BJ (cell line): ENCODE measurements around the gene KLHL10. TPM values are rescaled to one million over a fixed set of nuclear protein-coding genes. Genes with fewer than 3 reads are reported as not detected.

Experiments
- CTCF ChIA-PET: fragments of 350-600 bp; formaldehyde crosslinking; extraction: SDS; loops from one replicate; lab custom pipeline; 2021; ENCODE audit warnings: antibody characterized with exemption, inconsistent platforms; lab: Yijun Ruan, JAX
- POLR2A ChIA-PET: fragments of 300-600 bp; sonication (Branson Sonifier 250); formaldehyde crosslinking; extraction: SDS; loops from one replicate; lab custom pipeline; 2021; ENCODE audit warnings: antibody characterized with exemption; lab: Charles Lee
- DNase-seq: peaks from one replicate; pipeline ENCODE4 v3.0.0-alpha.2; 2011; ENCODE audit warnings: low read depth
- H3K27me3 ChIP-seq: 2 replicates; pipeline ENCODE4 v1.6.0; 2011; ENCODE audit warnings: low read length; ENCODE audit not compliant: control insufficient read depth, insufficient read depth
- H3K36me3 ChIP-seq: 2 replicates; pipeline ENCODE4 v1.5.1; 2011; ENCODE audit warnings: low read length; ENCODE audit not compliant: control insufficient read depth, insufficient read depth
- H3K4me3 ChIP-seq: 2 replicates; pipeline ENCODE4 v1.5.1; 2011; ENCODE audit warnings: low read depth, mild to moderate bottlenecking, control low read depth, low read length
- CTCF ChIP-seq: IDR thresholded peaks from 2 replicates; pipeline ENCODE4 v1.5.1; 2011; ENCODE audit warnings: low read depth, mild to moderate bottlenecking, control low read depth, inconsistent platforms, low read length, moderate library complexity; ENCODE audit not compliant: insufficient read depth
- polyA plus RNA-seq: library from polyadenylated mRNA; depleted of rRNA; stranded (reverse); fragments of >200 nt; gene quantifications from 2 replicates; pipeline ENCODE4 v1.2.3, GENCODE V29; 2011

The KLHL10 gene
- polyA plus RNA-seq, 1 experiment: 0.74 TPM

GRCh38 chr17:41801374-41802271 is 36.0 kb upstream of the KLHL10 start:
- Histone ChIP-seq H3K4me3 (no peak overlapping the region), H3K36me3 (peaks cover 10% of the 10 kb centered on the region), H3K27me3 (no peaks in the 10 kb centered on the region)
- ChIA-PET CTCF (interaction anchor here (0.6 to 9.3 kb wide), 30 partner anchors 9 to 157 kb away, joined by 3 to 125 read pairs (median 5); partner anchors contain the start of genes FKBP10, HAP1, JUP and NT5C3B), POLR2A (interaction anchor here (0.6 kb wide), 1 partner anchor 15 kb away, joined by 4 read pairs; the partner anchor contains the start of gene JUP)
- peak; percentile 98 for TF ChIP-seq CTCF
- no peak for DNase-seq

GRCh38 chr17:41803049-41804020 is 34.3 kb upstream of the KLHL10 start:
- Histone ChIP-seq H3K27me3 (no peaks in the 10 kb centered on the region), H3K36me3 (peaks cover 14% of the 10 kb centered on the region), H3K4me3 (no peak overlapping the region)
- CTCF ChIA-PET: interaction anchor here (1.3 to 9.3 kb wide), 9 partner anchors 8 to 115 kb away, joined by 3 to 125 read pairs (median 8); partner anchors contain the start of genes FKBP10, HAP1, JUP and P3H4
- POLR2A ChIA-PET: no interaction called here
- no peak for DNase-seq
- no peak for TF ChIP-seq CTCF

GRCh38 chr17:41806685-41807445 is 30.8 kb upstream of the KLHL10 start:
- DNase-seq: no peak
- H3K36me3 ChIP-seq: peaks cover 14% of the 10 kb centered on the region
- no peak for TF ChIP-seq CTCF
- ChIA-PET CTCF (interaction anchor here (0.6 to 0.9 kb wide), 2 partner anchors 14 to 69 kb away, joined by 3 read pairs; no protein-coding TSS in a partner anchor), POLR2A (no interaction called here)
- no peaks in the 10 kb centered on the region for H3K27me3 ChIP-seq
- H3K4me3 ChIP-seq: no peak overlapping the region

GRCh38 chr17:41810659-41811548 is 26.7 kb upstream of the KLHL10 start:
- no peaks in the 10 kb centered on the region for H3K27me3 ChIP-seq
- TF ChIP-seq CTCF: no peak
- peaks cover 10% of the 10 kb centered on the region for H3K36me3 ChIP-seq
- CTCF ChIA-PET: interaction anchor here (0.6 to 4.4 kb wide), 15 partner anchors 9 to 152 kb away, joined by 3 to 36 read pairs (median 4); partner anchors contain the start of genes JUP and KLHL10
- peak overlapping the region; percentile 88 for H3K4me3 ChIP-seq
- POLR2A ChIA-PET: interaction anchor here (0.6 kb wide), 1 partner anchor 213 kb away, joined by 5 read pairs; no protein-coding TSS in a partner anchor
- no peak for DNase-seq
